SH-SY5Y (cell line): Measurements from ENCODE around the gene RPL7A.

ENCODE experiments used
- GATA2 ChIP-seq: IDR thresholded peaks from 2 replicates; pipeline ENCODE4 v1.6.1; 2011; ENCODE audit warnings: mild to moderate bottlenecking, low read depth, low read length
- GATA3 ChIP-seq: IDR thresholded peaks from 2 replicates; pipeline ENCODE4 v1.6.1; 2011; ENCODE audit warnings: low read depth, mild to moderate bottlenecking, low read length, moderate library complexity

GRCh38 chr9:133379153-133380086 is 31.4 kb downstream of the RPL7A start:
- TF ChIP-seq GATA2 (no peak), GATA3 (no peak)
